Measurements from ENCODE around the gene HGFAC. TPM values are rescaled to one million over a fixed set of nuclear protein-coding genes. Genes with fewer than 3 reads are reported as not detected.
A peak's percentile ranks its signal among the peaks of the same experiment; 100 is the strongest.

The HGFAC gene
- total RNA-seq, 2 donors from 2014 or later: 0.95 TPM; not detected in 1

DNA sequence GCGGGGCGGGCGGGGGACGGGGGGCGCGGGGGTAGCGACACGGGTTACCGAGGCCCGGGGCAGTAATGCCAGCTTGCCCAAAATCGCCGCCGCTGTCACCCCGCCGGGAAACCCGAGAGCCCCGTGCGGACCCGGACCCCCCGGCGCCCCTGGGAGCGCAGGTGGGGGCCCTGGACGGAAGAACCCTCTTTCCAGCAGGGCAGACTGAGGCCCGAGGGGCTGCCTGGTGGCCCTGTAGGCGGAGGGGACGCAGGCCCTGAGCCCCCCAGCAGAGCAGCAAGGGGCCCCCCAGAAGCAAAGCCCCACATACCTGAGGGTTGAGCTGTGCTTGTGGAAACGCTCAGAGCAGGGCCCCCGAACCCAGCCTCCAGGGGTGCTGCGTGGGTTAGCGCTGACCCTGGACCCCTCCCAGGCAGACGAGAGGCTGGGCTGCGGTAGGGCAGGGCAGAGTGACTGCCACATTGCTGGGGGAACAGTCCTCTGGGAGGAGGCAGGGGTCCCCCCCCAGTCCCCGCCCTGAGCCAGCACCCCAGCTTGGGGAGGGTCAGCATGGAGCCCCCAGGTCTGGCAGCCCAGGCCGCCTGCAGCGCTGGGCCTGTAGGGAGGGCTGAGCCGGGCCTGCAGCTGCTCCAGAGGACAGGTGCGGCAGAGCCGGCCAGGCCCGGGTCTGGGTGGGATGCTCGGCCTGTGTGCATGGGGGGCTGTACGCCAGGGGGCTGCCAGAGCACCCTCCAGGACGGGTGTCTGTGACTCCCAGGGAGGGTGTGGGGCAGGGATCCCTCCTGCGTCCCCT, 22.0 kb downstream of the HGFAC start:
- peak overlapping the region in 1 of 2 donors; percentile 74 for H3K27ac ChIP-seq
- no peaks in the 10 kb centered on the region for H3K27me3 ChIP-seq (replicated peaks; ENCODE audit: insufficient read depth)
- no peaks in the 10 kb centered on the region for H3K36me3 ChIP-seq
- H3K4me1 ChIP-seq (ENCODE audit: control insufficient read depth in 1 of 2, low read depth in 2 of 2): peaks cover 19 to 34% of the 10 kb centered on the region in 2 donors
- H3K9me3 ChIP-seq: no peaks in the 10 kb centered on the region
- TF ChIP-seq, protein P1, sequence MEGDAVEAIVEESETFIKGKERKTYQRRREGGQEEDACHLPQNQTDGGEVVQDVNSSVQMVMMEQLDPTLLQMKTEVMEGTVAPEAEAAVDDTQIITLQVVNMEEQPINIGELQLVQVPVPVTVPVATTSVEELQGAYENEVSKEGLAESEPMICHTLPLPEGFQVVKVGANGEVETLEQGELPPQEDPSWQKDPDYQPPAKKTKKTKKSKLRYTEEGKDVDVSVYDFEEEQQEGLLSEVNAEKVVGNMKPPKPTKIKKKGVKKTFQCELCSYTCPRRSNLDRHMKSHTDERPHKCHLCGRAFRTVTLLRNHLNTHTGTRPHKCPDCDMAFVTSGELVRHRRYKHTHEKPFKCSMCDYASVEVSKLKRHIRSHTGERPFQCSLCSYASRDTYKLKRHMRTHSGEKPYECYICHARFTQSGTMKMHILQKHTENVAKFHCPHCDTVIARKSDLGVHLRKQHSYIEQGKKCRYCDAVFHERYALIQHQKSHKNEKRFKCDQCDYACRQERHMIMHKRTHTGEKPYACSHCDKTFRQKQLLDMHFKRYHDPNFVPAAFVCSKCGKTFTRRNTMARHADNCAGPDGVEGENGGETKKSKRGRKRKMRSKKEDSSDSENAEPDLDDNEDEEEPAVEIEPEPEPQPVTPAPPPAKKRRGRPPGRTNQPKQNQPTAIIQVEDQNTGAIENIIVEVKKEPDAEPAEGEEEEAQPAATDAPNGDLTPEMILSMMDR (IDR thresholded peaks at IDR 0.05): no peak
- peak overlapping the region; percentile 80 for H3K4me3 ChIP-seq
- no peak for ATAC-seq (ENCODE audit: insufficient number of reproducible peaks, low FRiP score, low read depth)
- no peak for DNase-seq (ENCODE audit: low spot score)

DNA sequence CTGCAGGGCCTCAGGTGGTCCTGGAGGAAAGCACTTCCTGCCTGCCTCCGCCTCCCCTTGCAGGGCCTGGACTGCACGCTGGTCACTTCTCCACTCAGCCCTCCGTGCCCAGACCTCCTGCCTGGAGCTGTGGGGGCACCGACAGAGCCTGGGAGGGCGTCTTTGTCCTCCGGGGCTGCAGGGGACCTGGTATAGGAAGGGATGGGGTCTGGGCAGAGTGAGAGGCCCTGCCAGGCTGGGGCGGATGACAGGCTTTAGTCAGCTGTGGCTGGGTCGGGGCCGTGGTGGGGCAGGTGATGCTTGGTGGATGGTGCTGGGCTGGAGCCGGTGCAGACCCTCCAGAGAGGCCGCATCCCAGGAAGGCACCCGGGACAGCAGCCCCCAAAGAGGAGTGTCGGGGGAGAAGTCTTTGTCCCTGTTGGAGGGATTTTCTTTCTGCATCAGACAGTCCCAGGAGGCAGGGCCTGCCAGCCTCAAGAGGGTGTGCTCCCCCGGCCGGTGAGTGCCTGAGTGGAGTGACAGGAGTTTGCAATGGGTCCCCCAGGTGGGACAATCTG, 22.7 kb downstream of the HGFAC start:
- peaks cover 19 to 34% of the 10 kb centered on the region in 2 donors for H3K4me1 ChIP-seq (ENCODE audit: control insufficient read depth in 1 of 2, low read depth in 2 of 2)
- ATAC-seq (ENCODE audit: insufficient number of reproducible peaks, low FRiP score, low read depth) (no peak), DNase-seq (ENCODE audit: low spot score) (no peak)
- H3K27me3 ChIP-seq (replicated peaks; ENCODE audit: insufficient read depth): no peaks in the 10 kb centered on the region
- TF ChIP-seq, protein P1 (IDR thresholded peaks at IDR 0.05): no peak
- H3K36me3 ChIP-seq: no peaks in the 10 kb centered on the region
- H3K9me3 ChIP-seq: no peaks in the 10 kb centered on the region
- H3K4me3 ChIP-seq: peak overlapping the region; percentile 80
- peak overlapping the region in 1 of 2 donors; percentile 74 for H3K27ac ChIP-seq

DNA sequence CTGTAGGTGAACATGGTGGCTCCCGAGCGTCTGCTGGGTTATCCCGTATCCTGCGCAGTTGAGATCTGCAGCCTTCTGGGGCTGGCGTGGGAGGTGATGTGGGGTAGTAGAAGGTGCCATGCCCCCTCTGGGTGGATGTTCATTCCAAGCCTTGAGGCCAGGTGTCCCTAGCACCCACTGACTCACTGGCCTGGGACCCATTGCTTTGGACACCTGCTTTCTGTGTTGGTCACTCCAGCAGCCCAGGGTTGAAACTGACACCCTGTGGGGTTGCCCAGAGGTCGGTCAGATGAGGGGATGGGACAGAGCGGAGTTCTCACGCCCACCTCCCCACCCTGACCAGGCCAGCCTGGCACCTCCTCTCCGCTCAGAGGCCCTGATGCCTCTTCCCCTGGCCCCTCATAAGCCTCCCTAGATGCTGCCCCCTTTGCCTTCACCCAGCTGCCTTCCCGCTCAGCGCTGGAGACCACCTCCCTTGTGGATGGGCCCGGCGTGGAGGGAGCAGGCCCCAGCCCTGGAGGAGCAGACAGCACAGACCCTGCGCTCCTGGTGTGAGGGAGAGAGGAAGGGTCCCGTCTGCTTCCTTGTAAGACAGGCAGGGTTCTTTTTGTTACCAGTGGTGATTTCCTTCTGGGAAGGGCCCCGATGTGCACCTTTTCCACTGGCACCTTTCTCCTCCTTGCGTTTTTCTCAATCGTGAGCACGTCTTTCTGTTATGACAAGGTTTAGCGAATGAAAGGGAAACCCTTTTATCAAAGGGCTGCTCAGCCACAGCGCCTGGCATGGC, 23.3 kb downstream of the HGFAC start:
- no peak for DNase-seq (ENCODE audit: low spot score)
- no peak for ATAC-seq (ENCODE audit: insufficient number of reproducible peaks, low FRiP score, low read depth)
- H3K27ac ChIP-seq: no peak overlapping the region
- H3K4me3 ChIP-seq: no peak overlapping the region
- H3K27me3 ChIP-seq (replicated peaks; ENCODE audit: insufficient read depth): no peaks in the 10 kb centered on the region
- no peaks in the 10 kb centered on the region for H3K9me3 ChIP-seq
- TF ChIP-seq, protein P1 (IDR thresholded peaks at IDR 0.05): no peak
- H3K36me3 ChIP-seq: no peaks in the 10 kb centered on the region
- H3K4me1 ChIP-seq (ENCODE audit: control insufficient read depth in 1 of 2, low read depth in 2 of 2): peaks cover 19 to 34% of the 10 kb centered on the region in 2 donors

DNA sequence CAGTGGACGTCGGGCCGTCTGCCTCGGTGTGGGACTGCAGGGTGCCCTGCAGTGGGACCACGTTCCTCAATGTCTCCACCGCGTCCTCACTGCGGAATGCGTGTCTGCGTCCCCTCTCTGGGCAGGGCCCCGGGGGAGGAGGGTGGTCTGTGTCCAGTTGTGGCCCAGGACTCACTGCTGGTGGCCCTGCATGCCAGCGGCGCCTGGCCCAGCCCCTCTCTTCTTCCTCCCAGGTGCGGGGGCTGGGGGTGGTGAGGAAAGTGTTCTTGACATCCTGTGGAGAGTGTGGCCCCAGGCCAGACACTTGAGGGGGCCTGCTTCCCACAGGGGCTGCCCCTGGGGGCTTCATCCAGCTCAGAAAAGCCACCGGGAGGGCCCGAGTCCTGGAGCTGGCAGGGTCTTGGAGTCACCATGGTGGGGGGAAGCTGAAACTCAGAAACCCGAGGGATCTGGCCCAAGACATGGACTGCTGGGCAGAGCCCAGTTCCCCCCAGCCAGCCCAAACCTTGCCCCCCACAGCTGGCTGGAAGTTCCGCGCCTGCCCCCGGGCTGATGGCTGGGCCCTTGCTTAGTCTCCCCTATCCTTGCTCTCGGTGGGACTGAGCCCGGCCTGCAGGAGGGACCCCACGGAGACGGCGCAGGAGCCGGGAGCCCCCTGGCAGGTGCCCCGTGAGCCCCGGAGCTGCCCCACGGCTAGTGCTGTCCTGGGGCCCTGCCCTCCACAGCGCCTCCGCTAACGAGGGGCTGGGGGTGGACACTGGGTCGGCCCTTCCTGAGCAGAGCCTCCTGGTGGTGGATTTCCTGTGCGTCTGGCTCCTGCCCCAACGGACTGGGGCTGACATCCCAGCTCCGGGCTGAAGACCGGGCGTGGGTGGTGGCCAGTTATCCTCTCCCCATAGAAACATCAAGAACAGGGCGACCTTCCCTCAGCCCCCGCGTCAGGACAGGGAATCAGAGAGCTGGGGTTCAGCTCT, 24.2 kb downstream of the HGFAC start:
- TF ChIP-seq, protein P1 (IDR thresholded peaks at IDR 0.05): no peak
- Histone ChIP-seq H3K9me3 (no peaks in the 10 kb centered on the region), H3K27me3 (replicated peaks; ENCODE audit: insufficient read depth) (no peaks in the 10 kb centered on the region), H3K4me3 (no peak overlapping the region), H3K36me3 (no peaks in the 10 kb centered on the region), H3K4me1 (ENCODE audit: control insufficient read depth in 1 of 2, low read depth in 2 of 2) (peaks cover 19 to 32% of the 10 kb centered on the region in 2 donors), H3K27ac (no peak overlapping the region)
- ATAC-seq (ENCODE audit: insufficient number of reproducible peaks, low FRiP score, low read depth) (no peak), DNase-seq (ENCODE audit: low spot score) (no peak)
